Neuron (in vitro differentiated cells): ENCODE results near the gene ANKRD36.
"Not testable (repeated sequence)": the region's sequence is repeated elsewhere in the genome, so short reads cannot be mapped to it uniquely, and the experiment has no call there.

Source experiments
- H2AFZ ChIP-seq: one replicate; pipeline ENCODE4 v1.6.1; 2013; ENCODE audit warnings: low read depth, mild to moderate bottlenecking, inconsistent platforms, low read length, moderate library complexity
- H3K27me3 ChIP-seq: one replicate; pipeline ENCODE4 v1.6.1; 2013; ENCODE audit warnings: low read length; ENCODE audit not compliant: insufficient read depth
- H3K36me3 ChIP-seq: one replicate; pipeline ENCODE4 v1.6.1; 2013; ENCODE audit warnings: low read length; ENCODE audit not compliant: insufficient read depth
- H3K4me1 ChIP-seq: one replicate; pipeline ENCODE4 v1.6.1; 2013; ENCODE audit warnings: low read length; ENCODE audit not compliant: insufficient read depth
- H3K4me3 ChIP-seq: 2 replicates; pipeline ENCODE4 v1.5.1; 2013; ENCODE audit warnings: mild to moderate bottlenecking, low read length, moderate library complexity
- H3K9me3 ChIP-seq: one replicate; pipeline ENCODE4 v1.6.1; 2013; ENCODE audit warnings: low read length

The ANKRD36 gene

GRCh38 chr2:97268075-97268591, 155.2 kb downstream of the ANKRD36 start:
- H2AFZ ChIP-seq, H3K36me3 ChIP-seq, H3K9me3 ChIP-seq, H3K27me3 ChIP-seq, H3K4me3 ChIP-seq, H3K4me1 ChIP-seq: not testable (repeated sequence)

- H2AFZ ChIP-seq, H3K4me1 ChIP-seq, H3K4me3 ChIP-seq, H3K9me3 ChIP-seq, H3K27me3 ChIP-seq, H3K36me3 ChIP-seq: not testable (repeated sequence)
These were observed 163.4 kb downstream of the ANKRD36 start for GRCh38 chr2:97276232-97276798.

- H3K27me3 ChIP-seq, H3K4me3 ChIP-seq, H3K36me3 ChIP-seq, H3K9me3 ChIP-seq, H2AFZ ChIP-seq, H3K4me1 ChIP-seq: not testable (repeated sequence)
These were observed 172.2 kb downstream of the ANKRD36 start for GRCh38 chr2:97285187-97285586.

GRCh38 chr2:97293687-97294086, 180.7 kb downstream of the ANKRD36 start:
- not testable (repeated sequence) for H3K4me3 ChIP-seq, H3K27me3 ChIP-seq, H2AFZ ChIP-seq, H3K36me3 ChIP-seq, H3K9me3 ChIP-seq, H3K4me1 ChIP-seq
